H7 (cell line): ENCODE results near the gene SMIM7. TPM values are rescaled to one million over a fixed set of nuclear protein-coding genes. Genes with fewer than 3 reads are reported as not detected.
"Not testable (repeated sequence)": the region's sequence is repeated elsewhere in the genome, so short reads cannot be mapped to it uniquely, and the experiment has no call there.

ENCODE experiments used
- DNase-seq: peaks from one replicate; pipeline ENCODE4 v3.0.0; 2012
- H3K27me3 ChIP-seq: 2 replicates; pipeline ENCODE4 v1.6.0; 2011; ENCODE audit warnings: mild to moderate bottlenecking, low read length; ENCODE audit not compliant: control insufficient read depth, insufficient read depth
- H3K36me3 ChIP-seq: replicated peaks from 2 replicates; pipeline ENCODE4 v1.5.1; 2011; ENCODE audit warnings: low read length; ENCODE audit not compliant: control insufficient read depth, insufficient read depth
- H3K4me3 ChIP-seq: 2 replicates; pipeline ENCODE4 v1.5.1; 2011; ENCODE audit warnings: low read depth, mild to moderate bottlenecking, control low read depth, low read length, moderate library complexity; ENCODE audit not compliant: insufficient read depth
- total RNA-seq: library from RNA; depleted of rRNA; stranded (reverse); fragments of >200 nt; shearing (Covaris generic); gene quantifications from 2 replicates; pipeline ENCODE4 v1.2.3, GENCODE V29; 2014; rRNA removed

SMIM7 gene
- total RNA-seq = 58.0 and 62.9 TPM in 2 replicates

GRCh38 chr19:16659832-16660708 lies at the start of gene SMIM7:
Gene SMIM7, minus strand, starts transcription at chr19:16660144. Its CDS starts 34 bp downstream, at chr19:16660110.
- Histone ChIP-seq H3K36me3 (peaks cover 17% of the 10 kb centered on the region), H3K27me3 (peaks cover 12% of the 10 kb centered on the region)
- peak; percentile 100 for DNase-seq

GRCh38 chr19:16703677-16704076 lies 43.7 kb upstream of the SMIM7 start:
- Histone ChIP-seq H3K36me3 (no peaks in the 10 kb centered on the region), H3K27me3 (no peaks in the 10 kb centered on the region), H3K4me3 (no peak overlapping the region)
- no peak for DNase-seq

More at GRCh38 chr19:16659832-16660708, at the start of gene SMIM7:
- H3K4me3 ChIP-seq = peak within 1 kb of the TSS; percentile 89

- no peak for DNase-seq
- no peak overlapping the region for H3K4me3 ChIP-seq
- no peaks in the 10 kb centered on the region for H3K36me3 ChIP-seq
- H3K27me3 ChIP-seq = no peaks in the 10 kb centered on the region
Measured at GRCh38 chr19:16702123-16702522, 42.2 kb upstream of the SMIM7 start.

- Histone ChIP-seq H3K27me3 (no peaks in the 10 kb centered on the region), H3K36me3 (no peaks in the 10 kb centered on the region), H3K4me3 (no peak overlapping the region)
- no peak for DNase-seq
Measured at GRCh38 chr19:16698914-16699313, 39.0 kb upstream of the SMIM7 start.

- DNase-seq = no peak
Measured at GRCh38 chr19:16688084-16688483, 28.1 kb upstream of the SMIM7 start.

GRCh38 chr19:16684216-16684615 lies 24.3 kb upstream of the SMIM7 start:
- no peak for DNase-seq
- peaks cover 10% of the 10 kb centered on the region for H3K36me3 ChIP-seq
- no peaks in the 10 kb centered on the region for H3K27me3 ChIP-seq
- H3K4me3 ChIP-seq = no peak overlapping the region

More at GRCh38 chr19:16688084-16688483, 28.1 kb upstream of the SMIM7 start:
- Histone ChIP-seq H3K4me3 (no peak overlapping the region), H3K27me3 (no peaks in the 10 kb centered on the region), H3K36me3 (no peaks in the 10 kb centered on the region)

GRCh38 chr19:16682539-16682938 lies 22.6 kb upstream of the SMIM7 start:
- Histone ChIP-seq H3K27me3 (no peaks in the 10 kb centered on the region), H3K4me3 (no peak overlapping the region), H3K36me3 (peaks cover 10% of the 10 kb centered on the region)
- no peak for DNase-seq

- Histone ChIP-seq H3K36me3 (peaks cover 10% of the 10 kb centered on the region), H3K4me3 (no peak overlapping the region), H3K27me3 (no peaks in the 10 kb centered on the region)
- DNase-seq = no peak
Measured at GRCh38 chr19:16679811-16680210, 19.9 kb upstream of the SMIM7 start.

GRCh38 chr19:16678498-16678897 lies 18.6 kb upstream of the SMIM7 start:
- Histone ChIP-seq H3K36me3 (peaks cover 10% of the 10 kb centered on the region), H3K4me3 (no peak overlapping the region), H3K27me3 (no peaks in the 10 kb centered on the region)
- no peak for DNase-seq

GRCh38 chr19:16677055-16677454 lies 17.1 kb upstream of the SMIM7 start:
- Histone ChIP-seq H3K36me3 (peaks cover 10% of the 10 kb centered on the region), H3K4me3 (no peak overlapping the region), H3K27me3 (no peaks in the 10 kb centered on the region)
- DNase-seq = no peak

- Histone ChIP-seq H3K4me3 (no peak overlapping the region), H3K27me3 (no peaks in the 10 kb centered on the region), H3K36me3 (peaks cover 5% of the 10 kb centered on the region)
- no peak for DNase-seq
Measured at GRCh38 chr19:16676101-16676798, 16.3 kb upstream of the SMIM7 start.

- H3K36me3 ChIP-seq, H3K27me3 ChIP-seq, H3K4me3 ChIP-seq, DNase-seq: not testable (repeated sequence)
Measured at GRCh38 chr19:16673839-16674238, 13.9 kb upstream of the SMIM7 start.

- Histone ChIP-seq H3K27me3 (no peaks in the 10 kb centered on the region), H3K36me3 (no peaks in the 10 kb centered on the region; the same call in 1 of the 2 replicates), H3K4me3 (no peak overlapping the region)
- no peak for DNase-seq
Measured at GRCh38 chr19:16673231-16673630, 13.3 kb upstream of the SMIM7 start.

GRCh38 chr19:16671652-16672274 lies 11.8 kb upstream of the SMIM7 start:
- H3K27me3 ChIP-seq = no peaks in the 10 kb centered on the region
- H3K4me3 ChIP-seq = no peak overlapping the region
- H3K36me3 ChIP-seq = no peaks in the 10 kb centered on the region; the same call in 1 of the 2 replicates
- DNase-seq = no peak
